ENCODE results near the gene LRRC28.

LRRC28 gene

DNA sequence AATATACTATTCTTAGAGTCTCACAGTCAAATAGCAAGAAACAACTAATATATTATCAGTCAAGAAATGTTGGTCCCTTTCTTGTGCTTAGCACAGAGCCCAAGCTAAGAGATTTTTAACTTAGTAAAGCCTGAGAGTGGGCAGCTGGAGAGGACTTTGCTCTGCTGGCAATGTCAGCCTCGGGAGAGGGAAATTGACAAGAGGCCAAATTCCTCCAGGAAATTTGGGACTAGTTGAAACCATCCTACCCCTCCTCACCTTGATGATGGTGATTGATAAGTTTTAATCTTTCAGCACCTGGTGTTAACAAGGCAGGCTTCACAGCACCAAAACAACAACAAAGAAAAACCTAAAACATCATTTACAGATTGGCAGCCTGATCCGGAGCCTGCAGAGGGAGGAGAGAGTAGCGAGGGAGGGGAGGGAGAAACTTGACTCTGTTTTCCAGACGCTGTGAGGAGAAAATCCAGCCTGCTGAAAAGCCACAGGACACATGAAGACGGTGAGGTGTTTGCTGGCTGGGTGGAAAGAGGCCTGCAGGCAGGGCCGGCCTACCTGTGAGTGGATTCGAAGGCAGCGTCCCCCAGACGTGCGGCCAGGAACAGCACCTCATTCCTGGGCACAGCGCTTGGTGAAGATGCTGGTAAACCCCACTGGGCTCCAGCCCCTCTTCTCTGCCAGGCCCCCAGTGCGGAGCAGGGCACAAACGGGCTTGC lies 150.9 kb downstream of the LRRC28 start:
- Histone ChIP-seq H3K27ac (no peak overlapping the region), H3K4me3 (ENCODE audit: low read depth, low read length) (no peak overlapping the region), H3K27me3 (ENCODE audit: insufficient read depth, low read depth, severe bottlenecking) (no peaks in the 10 kb centered on the region), H3K36me3 (no peaks in the 10 kb centered on the region), H3K9me3 (ENCODE audit: severe bottlenecking) (no peaks in the 10 kb centered on the region)
- no peak for DNase-seq
- TF ChIP-seq, protein P1, sequence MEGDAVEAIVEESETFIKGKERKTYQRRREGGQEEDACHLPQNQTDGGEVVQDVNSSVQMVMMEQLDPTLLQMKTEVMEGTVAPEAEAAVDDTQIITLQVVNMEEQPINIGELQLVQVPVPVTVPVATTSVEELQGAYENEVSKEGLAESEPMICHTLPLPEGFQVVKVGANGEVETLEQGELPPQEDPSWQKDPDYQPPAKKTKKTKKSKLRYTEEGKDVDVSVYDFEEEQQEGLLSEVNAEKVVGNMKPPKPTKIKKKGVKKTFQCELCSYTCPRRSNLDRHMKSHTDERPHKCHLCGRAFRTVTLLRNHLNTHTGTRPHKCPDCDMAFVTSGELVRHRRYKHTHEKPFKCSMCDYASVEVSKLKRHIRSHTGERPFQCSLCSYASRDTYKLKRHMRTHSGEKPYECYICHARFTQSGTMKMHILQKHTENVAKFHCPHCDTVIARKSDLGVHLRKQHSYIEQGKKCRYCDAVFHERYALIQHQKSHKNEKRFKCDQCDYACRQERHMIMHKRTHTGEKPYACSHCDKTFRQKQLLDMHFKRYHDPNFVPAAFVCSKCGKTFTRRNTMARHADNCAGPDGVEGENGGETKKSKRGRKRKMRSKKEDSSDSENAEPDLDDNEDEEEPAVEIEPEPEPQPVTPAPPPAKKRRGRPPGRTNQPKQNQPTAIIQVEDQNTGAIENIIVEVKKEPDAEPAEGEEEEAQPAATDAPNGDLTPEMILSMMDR (IDR thresholded peaks at IDR 0.05; ENCODE audit: low read depth, low read length) = no peak

DNA sequence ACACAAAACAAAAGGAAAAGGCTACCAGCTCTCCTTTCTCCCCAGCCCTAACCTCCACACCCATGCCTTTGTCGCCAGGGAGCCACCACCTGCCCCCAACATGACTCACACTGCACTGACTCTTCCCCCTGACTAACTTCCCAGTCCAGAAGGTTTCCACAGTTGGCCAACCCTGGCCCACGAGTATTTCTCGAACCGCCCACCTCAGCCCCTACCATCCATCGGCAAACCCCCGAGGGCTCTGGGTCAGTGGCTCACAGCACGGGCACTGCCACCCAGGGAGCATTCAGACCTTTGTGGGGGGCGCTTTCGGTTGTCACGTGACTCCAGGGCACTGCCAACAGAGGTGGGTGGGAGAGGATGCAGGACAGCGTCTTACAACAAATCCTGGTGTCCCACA lies 152.3 kb downstream of the LRRC28 start:
- no peak for DNase-seq
- TF ChIP-seq, protein P1 (IDR thresholded peaks at IDR 0.05; ENCODE audit: low read depth, low read length) = no peak
- no peak overlapping the region for H3K4me3 ChIP-seq (ENCODE audit: low read depth, low read length)
- no peaks in the 10 kb centered on the region for H3K36me3 ChIP-seq
- no peaks in the 10 kb centered on the region for H3K9me3 ChIP-seq (ENCODE audit: severe bottlenecking)
- no peak overlapping the region for H3K27ac ChIP-seq
- H3K27me3 ChIP-seq (ENCODE audit: insufficient read depth, low read depth, severe bottlenecking) = no peaks in the 10 kb centered on the region

DNA sequence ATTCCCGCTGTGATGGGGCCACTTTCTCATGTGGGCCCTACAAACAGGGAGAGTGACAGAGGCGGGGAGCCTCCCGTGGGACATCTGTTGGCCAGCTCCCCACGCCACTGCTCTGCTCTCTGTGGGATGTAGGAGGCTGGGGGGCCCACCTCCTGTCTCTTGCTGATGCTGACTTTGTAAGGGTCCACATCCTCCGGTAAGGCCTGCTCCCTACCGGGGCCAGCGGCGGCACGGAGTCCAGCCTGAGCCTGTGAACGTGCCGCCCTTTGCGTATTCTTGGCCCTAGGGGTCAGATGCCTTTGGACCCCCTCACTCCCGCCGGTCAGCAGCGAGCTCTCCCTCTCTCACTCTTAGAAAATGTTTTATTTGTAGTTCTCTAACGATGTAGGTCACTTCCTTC lies 153.2 kb downstream of the LRRC28 start:
- TF ChIP-seq, protein P1 (IDR thresholded peaks at IDR 0.05; ENCODE audit: low read depth, low read length) = no peak
- Histone ChIP-seq H3K27ac (no peak overlapping the region), H3K9me3 (ENCODE audit: severe bottlenecking) (no peaks in the 10 kb centered on the region), H3K4me3 (ENCODE audit: low read depth, low read length) (no peak overlapping the region), H3K27me3 (ENCODE audit: insufficient read depth, low read depth, severe bottlenecking) (no peaks in the 10 kb centered on the region), H3K36me3 (no peaks in the 10 kb centered on the region)
- DNase-seq = no peak

DNA sequence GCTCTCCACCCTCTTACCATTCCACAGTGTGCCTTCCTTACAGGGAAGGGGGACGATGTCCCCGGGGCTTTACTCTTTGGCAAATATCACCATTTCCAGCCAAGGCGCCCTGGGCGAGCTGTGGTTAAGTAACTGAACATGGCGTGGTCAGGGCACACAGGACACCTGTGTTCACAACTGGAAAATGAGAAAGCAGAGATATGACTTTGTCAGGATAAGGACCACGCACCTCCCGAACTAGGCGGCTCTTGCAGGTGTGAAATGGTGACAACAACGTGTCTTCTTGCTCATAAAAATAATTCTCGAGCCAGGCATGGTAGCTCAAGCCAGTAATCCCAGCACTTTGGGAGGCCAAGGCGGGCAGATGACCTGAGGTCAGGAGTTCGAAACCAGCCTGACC lies 154.8 kb downstream of the LRRC28 start:
- Histone ChIP-seq H3K4me3 (ENCODE audit: low read depth, low read length) (no peak overlapping the region), H3K36me3 (no peaks in the 10 kb centered on the region), H3K27ac (no peak overlapping the region), H3K27me3 (ENCODE audit: insufficient read depth, low read depth, severe bottlenecking) (no peaks in the 10 kb centered on the region), H3K9me3 (ENCODE audit: severe bottlenecking) (no peaks in the 10 kb centered on the region)
- DNase-seq = no peak
- TF ChIP-seq, protein P1 (IDR thresholded peaks at IDR 0.05; ENCODE audit: low read depth, low read length) = no peak

DNA sequence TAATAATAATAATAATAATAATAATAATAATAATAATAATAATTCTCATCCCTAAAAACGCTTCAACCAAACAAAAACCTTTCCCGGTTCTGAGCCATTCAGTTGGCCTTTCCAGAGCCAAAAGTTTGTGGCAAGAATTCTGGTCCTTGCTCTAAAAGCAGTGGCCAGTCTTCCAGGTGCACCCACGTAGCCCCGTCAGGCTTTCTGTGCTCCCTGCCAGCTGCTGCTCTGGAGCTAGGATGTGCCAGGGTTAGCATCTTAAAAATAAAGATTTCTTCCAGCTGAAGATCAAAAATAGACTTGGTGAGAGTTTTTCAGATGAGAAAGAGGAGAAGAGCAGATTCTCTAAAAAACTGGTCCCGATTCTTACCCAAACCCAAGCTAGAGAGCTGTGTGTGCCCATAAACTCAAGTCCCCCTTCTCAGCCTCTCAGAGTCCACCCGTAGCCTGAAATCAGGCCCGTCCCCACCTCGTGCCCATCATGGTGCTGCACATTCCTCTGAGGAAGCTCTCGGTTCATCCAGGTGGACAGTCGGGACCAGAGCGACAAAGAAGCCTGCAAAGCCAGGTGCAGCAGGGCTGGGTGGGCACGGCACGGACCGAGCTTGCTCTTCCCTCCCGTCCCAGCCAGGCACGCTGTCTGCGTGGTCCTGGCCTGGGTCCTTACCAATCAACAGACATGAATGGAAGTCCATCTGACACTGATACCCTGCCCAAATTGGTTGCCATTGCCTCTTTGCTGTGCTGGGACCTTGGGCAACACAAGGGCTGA lies 155.6 kb downstream of the LRRC28 start:
- no peaks in the 10 kb centered on the region for H3K36me3 ChIP-seq
- no peak for DNase-seq
- no peak overlapping the region for H3K4me3 ChIP-seq (ENCODE audit: low read depth, low read length)
- no peak overlapping the region for H3K27ac ChIP-seq
- TF ChIP-seq, protein P1 (IDR thresholded peaks at IDR 0.05; ENCODE audit: low read depth, low read length) = no peak
- H3K9me3 ChIP-seq (ENCODE audit: severe bottlenecking) = no peaks in the 10 kb centered on the region
- H3K27me3 ChIP-seq (ENCODE audit: insufficient read depth, low read depth, severe bottlenecking) = no peaks in the 10 kb centered on the region

Data from WERI-Rb-1 (cell line).